ENCODE data around the gene PIGR.

The PIGR gene

GRCh38 chr1:206912445-206913095, 33.7 kb downstream of the PIGR start:
- Histone ChIP-seq H3K27ac (ENCODE audit: low read length) (peak overlapping the region; percentile 33), H3K4me2 (ENCODE audit: insufficient read depth, low read length) (no peak overlapping the region), H3K9me3 (ENCODE audit: insufficient read depth, low read length, severe bottlenecking) (no peaks in the 10 kb centered on the region), H3K27me3 (ENCODE audit: insufficient read depth, low read length, poor library complexity) (no peaks in the 10 kb centered on the region), H3K79me2 (ENCODE audit: insufficient read depth, low read length) (peaks cover 10% of the 10 kb centered on the region; the same call in 1 of the 2 replicates), H2AFZ (ENCODE audit: low read depth, low read length) (no peak overlapping the region), H3K9ac (ENCODE audit: low read depth, low read length) (no peak overlapping the region), H4K20me1 (ENCODE audit: insufficient read depth, low read length) (no peaks in the 10 kb centered on the region), H3K36me3 (ENCODE audit: insufficient read depth, low read length) (peaks cover 35% of the 10 kb centered on the region), H3K4me3 (ENCODE audit: low read depth in 1 of 2, low read length in 2 of 2) (no peak overlapping the region), H3K4me1 (ENCODE audit: insufficient read depth, low read length) (peaks cover 17% of the 10 kb centered on the region)
- ATAC-seq (ENCODE audit: insufficient read depth, low read depth) = peak; percentile 84
- TF ChIP-seq CTCF (IDR thresholded peaks at IDR 0.05; ENCODE audit: borderline replicate concordance, extremely low read depth, low read length, poor library complexity, severe bottlenecking) (peak; percentile 95), EZH2 (IDR thresholded peaks at IDR 0.05; ENCODE audit: borderline replicate concordance, low read depth, low read length, severe bottlenecking) (no peak)
- DNase-seq = peak; percentile 73

GRCh38 chr1:206911064-206911663, 35.1 kb downstream of the PIGR start:
- Histone ChIP-seq H3K36me3 (ENCODE audit: insufficient read depth, low read length) (peaks cover 40% of the 10 kb centered on the region), H3K4me2 (ENCODE audit: insufficient read depth, low read length) (no peak overlapping the region), H2AFZ (ENCODE audit: low read depth, low read length) (no peak overlapping the region), H3K79me2 (ENCODE audit: insufficient read depth, low read length) (peaks cover 3% of the 10 kb centered on the region; the same call in 1 of the 2 replicates), H3K27me3 (ENCODE audit: insufficient read depth, low read length, poor library complexity) (no peaks in the 10 kb centered on the region), H3K9me3 (ENCODE audit: insufficient read depth, low read length, severe bottlenecking) (no peaks in the 10 kb centered on the region), H3K9ac (ENCODE audit: low read depth, low read length) (no peak overlapping the region), H3K27ac (ENCODE audit: low read length) (peak overlapping the region; percentile 51), H3K4me1 (ENCODE audit: insufficient read depth, low read length) (peaks cover 29% of the 10 kb centered on the region), H4K20me1 (ENCODE audit: insufficient read depth, low read length) (no peaks in the 10 kb centered on the region), H3K4me3 (ENCODE audit: low read depth in 1 of 2, low read length in 2 of 2) (no peak overlapping the region)
- DNase-seq = peak; percentile 33
- no peak for TF ChIP-seq EZH2 (IDR thresholded peaks at IDR 0.05; ENCODE audit: borderline replicate concordance, low read depth, low read length, severe bottlenecking)
- TF ChIP-seq CTCF (IDR thresholded peaks at IDR 0.05; ENCODE audit: borderline replicate concordance, extremely low read depth, low read length, poor library complexity, severe bottlenecking) = peak; percentile 81
- peak; percentile 56; the same call in 1 of the 3 replicates for ATAC-seq (ENCODE audit: insufficient read depth, low read depth)

- TF ChIP-seq CTCF (IDR thresholded peaks at IDR 0.05; ENCODE audit: borderline replicate concordance, extremely low read depth, low read length, poor library complexity, severe bottlenecking) (no peak), EZH2 (IDR thresholded peaks at IDR 0.05; ENCODE audit: borderline replicate concordance, low read depth, low read length, severe bottlenecking) (no peak)
- ATAC-seq (ENCODE audit: insufficient read depth, low read depth) = no peak
- no peak overlapping the region for H3K27ac ChIP-seq (ENCODE audit: low read length)
These were observed 36.4 kb downstream of the PIGR start for GRCh38 chr1:206909883-206910318.

More at GRCh38 chr1:206909883-206910318, 36.4 kb downstream of the PIGR start:
- no peak overlapping the region for H3K4me2 ChIP-seq (ENCODE audit: insufficient read depth, low read length)
- H4K20me1 ChIP-seq (ENCODE audit: insufficient read depth, low read length) = no peaks in the 10 kb centered on the region
- H3K4me3 ChIP-seq (ENCODE audit: low read depth in 1 of 2, low read length in 2 of 2) = no peak overlapping the region
- peaks cover 39% of the 10 kb centered on the region for H3K4me1 ChIP-seq (ENCODE audit: insufficient read depth, low read length)
- no peaks in the 10 kb centered on the region for H3K27me3 ChIP-seq (ENCODE audit: insufficient read depth, low read length, poor library complexity)
- H3K9ac ChIP-seq (ENCODE audit: low read depth, low read length) = no peak overlapping the region
- no peaks in the 10 kb centered on the region for H3K9me3 ChIP-seq (ENCODE audit: insufficient read depth, low read length, severe bottlenecking)
- H2AFZ ChIP-seq (ENCODE audit: low read depth, low read length) = no peak overlapping the region
- H3K79me2 ChIP-seq (ENCODE audit: insufficient read depth, low read length) = no peaks in the 10 kb centered on the region
- no peak for DNase-seq
- peaks cover 43% of the 10 kb centered on the region for H3K36me3 ChIP-seq (ENCODE audit: insufficient read depth, low read length)

All from DND-41 (cell line).